Rectal smooth muscle tissue (tissue), 1 donor: Measurements from ENCODE around the gene RXRA.

ENCODE experiments used
- H3K27ac ChIP-seq: one replicate; pipeline ENCODE4 v1.7.0; 2013; ENCODE audit warnings: low read depth, low read length, inconsistent platforms
- H3K27me3 ChIP-seq: one replicate; pipeline ENCODE4 v1.7.0; 2013; ENCODE audit warnings: low read length; ENCODE audit not compliant: control insufficient read depth, insufficient read depth
- H3K36me3 ChIP-seq: one replicate; pipeline ENCODE4 v1.7.0; 2013; ENCODE audit warnings: low read length; ENCODE audit not compliant: control insufficient read depth, insufficient read depth
- H3K4me1 ChIP-seq: one replicate; pipeline ENCODE4 v1.7.0; 2013; ENCODE audit warnings: low read length; ENCODE audit not compliant: control insufficient read depth, insufficient read depth
- H3K4me3 ChIP-seq: one replicate; pipeline ENCODE4 v1.7.0; 2013; ENCODE audit warnings: low read length
- H3K9ac ChIP-seq: one replicate; pipeline ENCODE4 v1.7.0; 2013; ENCODE audit warnings: low read length

Gene RXRA

GRCh38 chr9:134296301-134297082 lies 29.8 kb upstream of the RXRA start:
- Histone ChIP-seq H3K4me1 (peaks cover 2% of the 10 kb centered on the region), H3K27ac (no peak overlapping the region), H3K36me3 (no peaks in the 10 kb centered on the region), H3K9ac (no peak overlapping the region), H3K4me3 (no peak overlapping the region), H3K27me3 (no peaks in the 10 kb centered on the region)

GRCh38 chr9:134297083-134297410 lies 29.2 kb upstream of the RXRA start:
- Histone ChIP-seq H3K4me1 (peaks cover 2% of the 10 kb centered on the region), H3K4me3 (no peak overlapping the region), H3K9ac (no peak overlapping the region), H3K27me3 (no peaks in the 10 kb centered on the region), H3K27ac (no peak overlapping the region), H3K36me3 (no peaks in the 10 kb centered on the region)

GRCh38 chr9:134297576-134297975 lies 28.7 kb upstream of the RXRA start:
- Histone ChIP-seq H3K9ac (no peak overlapping the region), H3K27ac (no peak overlapping the region), H3K27me3 (no peaks in the 10 kb centered on the region), H3K4me3 (no peak overlapping the region), H3K4me1 (peaks cover 2% of the 10 kb centered on the region), H3K36me3 (no peaks in the 10 kb centered on the region)

GRCh38 chr9:134298000-134298399 lies 28.3 kb upstream of the RXRA start:
- Histone ChIP-seq H3K4me1 (peaks cover 2% of the 10 kb centered on the region), H3K36me3 (no peaks in the 10 kb centered on the region), H3K9ac (no peak overlapping the region), H3K4me3 (no peak overlapping the region), H3K27me3 (no peaks in the 10 kb centered on the region), H3K27ac (no peak overlapping the region)

- no peak overlapping the region for H3K4me3 ChIP-seq
- H3K9ac ChIP-seq = no peak overlapping the region
- no peaks in the 10 kb centered on the region for H3K27me3 ChIP-seq
- no peak overlapping the region for H3K27ac ChIP-seq
- H3K4me1 ChIP-seq = peaks cover under 1% of the 10 kb centered on the region
- H3K36me3 ChIP-seq = no peaks in the 10 kb centered on the region
Measured at GRCh38 chr9:134299068-134299467, 27.2 kb upstream of the RXRA start.

GRCh38 chr9:134299883-134300282 lies 26.4 kb upstream of the RXRA start:
- no peaks in the 10 kb centered on the region for H3K27me3 ChIP-seq
- H3K9ac ChIP-seq = no peak overlapping the region
- no peaks in the 10 kb centered on the region for H3K36me3 ChIP-seq
- no peak overlapping the region for H3K4me3 ChIP-seq
- no peak overlapping the region for H3K27ac ChIP-seq
- no peaks in the 10 kb centered on the region for H3K4me1 ChIP-seq

- no peak overlapping the region for H3K9ac ChIP-seq
- no peak overlapping the region for H3K27ac ChIP-seq
- no peaks in the 10 kb centered on the region for H3K27me3 ChIP-seq
Measured at GRCh38 chr9:134301387-134302129, 24.7 kb upstream of the RXRA start.

GRCh38 chr9:134302130-134302817 lies 24.0 kb upstream of the RXRA start:
- H3K27ac ChIP-seq = no peak overlapping the region
- no peak overlapping the region for H3K9ac ChIP-seq
- H3K27me3 ChIP-seq = no peaks in the 10 kb centered on the region
- H3K36me3 ChIP-seq = no peaks in the 10 kb centered on the region
- H3K4me1 ChIP-seq = no peaks in the 10 kb centered on the region
- H3K4me3 ChIP-seq = no peak overlapping the region

More at GRCh38 chr9:134301387-134302129, 24.7 kb upstream of the RXRA start:
- H3K4me1 ChIP-seq = no peaks in the 10 kb centered on the region
- no peak overlapping the region for H3K4me3 ChIP-seq
- no peaks in the 10 kb centered on the region for H3K36me3 ChIP-seq

- H3K9ac ChIP-seq = no peak overlapping the region
- no peak overlapping the region for H3K27ac ChIP-seq
- H3K27me3 ChIP-seq = no peaks in the 10 kb centered on the region
- no peak overlapping the region for H3K4me3 ChIP-seq
- H3K36me3 ChIP-seq = no peaks in the 10 kb centered on the region
- no peaks in the 10 kb centered on the region for H3K4me1 ChIP-seq
Measured at GRCh38 chr9:134303601-134304000, 22.7 kb upstream of the RXRA start.

- Histone ChIP-seq H3K4me3 (no peak overlapping the region), H3K9ac (no peak overlapping the region), H3K36me3 (no peaks in the 10 kb centered on the region), H3K27me3 (no peaks in the 10 kb centered on the region), H3K4me1 (no peaks in the 10 kb centered on the region), H3K27ac (no peak overlapping the region)
Measured at GRCh38 chr9:134304261-134304660, 22.0 kb upstream of the RXRA start.

GRCh38 chr9:134304690-134305089 lies 21.6 kb upstream of the RXRA start:
- no peaks in the 10 kb centered on the region for H3K27me3 ChIP-seq
- H3K36me3 ChIP-seq = no peaks in the 10 kb centered on the region
- no peaks in the 10 kb centered on the region for H3K4me1 ChIP-seq
- no peak overlapping the region for H3K9ac ChIP-seq
- no peak overlapping the region for H3K4me3 ChIP-seq
- no peak overlapping the region for H3K27ac ChIP-seq

- H3K9ac ChIP-seq = no peak overlapping the region
- H3K27ac ChIP-seq = no peak overlapping the region
- no peak overlapping the region for H3K4me3 ChIP-seq
Measured at GRCh38 chr9:134305533-134305932, 20.7 kb upstream of the RXRA start.

More at GRCh38 chr9:134305533-134305932, 20.7 kb upstream of the RXRA start:
- Histone ChIP-seq H3K27me3 (no peaks in the 10 kb centered on the region), H3K4me1 (no peaks in the 10 kb centered on the region), H3K36me3 (no peaks in the 10 kb centered on the region)
